Activated T-cell treated with anti-CD3 and anti-CD28 coated beads, Interleukin-2, amount 50 U/mL, for 72 hours (primary cell): Measurements from ENCODE around the gene UBE2N. TPM values are rescaled to one million over a fixed set of nuclear protein-coding genes. Genes with fewer than 3 reads are reported as not detected.
"Not testable (repeated sequence)": the region's sequence is repeated elsewhere in the genome, so short reads cannot be mapped to it uniquely, and the experiment has no call there.

Experiments used
- ATAC-seq, 2 donors: fragments of 150-1000 bp; cut with Tn5 transposase; replicated peaks in 1 of 2; 2 replicates each; pipeline ENCODE4 v1.10.0; 2021; ENCODE audit warnings: moderate library complexity in 2 of 2, mild to moderate bottlenecking in 1 of 2
- DNase-seq, 2 donors: peaks; one replicate each; pipeline ENCODE4 v3.0.0; 2021 to 2022; ENCODE audit warnings: mixed read lengths in 1 of 2
- H3K27ac Mint-ChIP-seq: one replicate; pipeline ENCODE4 v1.8.0; 2022; ENCODE audit warnings: mild to moderate bottlenecking, moderate library complexity, mixed read lengths
- H3K27me3 Mint-ChIP-seq: one replicate; pipeline ENCODE4 v1.8.0; 2022; ENCODE audit warnings: low read depth, mixed read lengths
- H3K36me3 Mint-ChIP-seq, 2 donors: one replicate each; pipeline ENCODE4 v1.8.0; 2022; ENCODE audit warnings: mixed read lengths in 2 of 2, mild to moderate bottlenecking in 1 of 2; ENCODE audit not compliant: insufficient read depth in 2 of 2
- H3K4me1 Mint-ChIP-seq: one replicate; pipeline ENCODE4 v1.8.0; 2022; ENCODE audit warnings: low read depth, mixed read lengths
- H3K4me3 Mint-ChIP-seq, 2 donors: one replicate each; pipeline ENCODE4 v1.8.0; 2022; ENCODE audit warnings: mild to moderate bottlenecking in 2 of 2, mixed read lengths in 2 of 2, moderate library complexity in 2 of 2
- H3K9me3 Mint-ChIP-seq, 2 donors: one replicate each; pipeline ENCODE4 v1.8.0; 2022; ENCODE audit warnings: mixed read lengths in 2 of 2
- total RNA-seq, 2 donors: library from RNA; stranded (reverse); gene quantifications; one replicate each; pipeline ENCODE4 v1.2.3, GENCODE V29; 2022

UBE2N gene
- total RNA-seq, 2 donors from 2014 or later = 116 to 125 TPM

DNA sequence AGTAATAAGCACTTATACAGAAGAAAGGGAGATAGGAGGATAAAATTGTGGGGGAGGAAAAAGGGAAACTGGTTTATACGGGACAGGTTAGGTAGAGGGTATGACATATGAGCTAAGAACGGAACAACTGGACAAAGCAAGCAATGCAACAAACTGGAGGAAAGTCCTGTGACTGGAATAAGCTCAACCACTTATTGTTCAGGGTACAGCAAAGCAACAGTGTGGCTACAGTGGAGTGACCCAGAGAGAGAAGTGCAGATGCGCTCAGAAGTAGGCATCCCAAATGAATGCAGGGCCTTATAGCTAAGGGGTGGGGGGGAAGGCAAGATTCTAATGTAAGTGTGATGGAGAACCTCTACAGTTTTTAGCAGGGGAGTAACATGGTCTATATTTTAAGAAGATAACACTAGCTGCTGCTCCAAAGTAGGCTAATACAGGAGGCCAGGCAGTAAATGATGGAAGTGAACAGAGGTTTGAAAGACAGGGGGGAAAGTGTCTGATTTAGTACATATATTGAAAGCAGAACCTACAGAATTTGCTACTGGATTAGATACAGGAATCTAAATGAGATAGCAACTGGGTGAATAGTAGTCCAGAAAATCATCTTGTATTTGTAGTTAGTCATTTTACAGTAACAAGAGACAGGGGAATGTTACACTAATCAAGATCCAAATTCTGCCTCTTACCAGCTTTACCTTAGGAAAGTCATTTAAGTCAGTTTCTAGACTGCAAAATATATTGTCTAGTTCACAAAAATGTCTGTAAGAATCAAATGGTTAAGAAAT lies 3.3 kb downstream of the UBE2N start:
- no peaks in the 10 kb centered on the region for H3K27me3 Mint-ChIP-seq
- ATAC-seq = no peak
- H3K27ac Mint-ChIP-seq = peak overlapping the region; percentile 98

DNA sequence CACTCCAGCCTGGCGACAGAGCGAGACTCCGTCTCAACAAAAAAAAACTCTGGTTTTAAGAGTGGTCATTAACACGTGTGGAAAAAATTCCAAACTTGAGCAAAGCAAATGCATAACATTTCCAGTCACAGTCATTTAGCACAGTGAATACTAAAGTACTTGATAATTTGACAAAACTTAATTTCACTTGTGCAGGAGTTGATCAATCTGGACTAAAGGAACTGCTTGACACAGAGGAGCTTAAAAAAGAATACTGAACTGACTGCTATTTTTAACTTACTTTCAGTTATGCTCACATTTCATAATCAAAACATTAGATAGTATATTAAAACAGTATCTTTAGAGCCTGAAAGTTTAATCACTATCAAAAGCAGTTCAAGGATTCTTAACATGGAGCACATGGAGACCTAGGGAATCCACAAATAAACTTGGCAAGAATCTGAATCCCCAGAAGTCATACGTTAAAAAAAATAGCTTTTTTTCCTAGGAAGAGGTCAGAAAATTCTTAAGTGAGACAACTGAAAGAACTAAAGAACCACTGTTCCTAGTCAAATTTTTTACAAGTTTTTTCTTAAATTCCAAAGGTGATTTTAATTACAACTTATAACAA lies 7.4 kb downstream of the UBE2N start:
- no peak overlapping the region for H3K4me3 Mint-ChIP-seq
- peaks cover 0 to 4% of the 10 kb centered on the region in 2 donors for H3K36me3 Mint-ChIP-seq
- no peak for DNase-seq
- no peaks in the 10 kb centered on the region for H3K27me3 Mint-ChIP-seq
- H3K9me3 Mint-ChIP-seq = no peaks in the 10 kb centered on the region
- H3K27ac Mint-ChIP-seq = no peak overlapping the region
- peaks cover 91% of the 10 kb centered on the region for H3K4me1 Mint-ChIP-seq
- ATAC-seq = no peak

More for the DNA sequence above, 3.3 kb downstream of the UBE2N start:
- Mint-ChIP-seq H3K4me3 (peak overlapping the region; percentile 94 to 99), H3K9me3 (no peaks in the 10 kb centered on the region), H3K36me3 (peaks cover 8 to 10% of the 10 kb centered on the region in 2 donors), H3K4me1 (peaks cover 82% of the 10 kb centered on the region)
- DNase-seq = no peak

DNA sequence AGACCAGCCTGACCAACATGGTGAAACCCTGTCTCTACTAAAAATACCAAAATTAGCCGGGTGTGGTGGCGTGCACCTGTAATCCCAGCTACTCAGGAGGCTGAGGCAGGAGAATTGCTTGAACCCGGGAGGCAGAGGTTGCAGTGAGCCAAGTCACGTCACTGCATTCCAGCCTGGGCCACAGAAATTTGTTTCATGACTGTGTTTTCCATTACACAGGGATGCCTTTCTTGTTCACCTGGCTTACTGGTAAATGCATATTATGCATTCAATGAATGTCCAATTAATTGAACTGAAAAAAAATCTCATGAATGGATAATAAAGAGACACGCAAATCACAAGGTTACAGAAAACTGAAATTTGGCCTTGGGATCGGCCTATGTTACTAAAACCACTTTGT lies 9.7 kb downstream of the UBE2N start:
- DNase-seq, H3K4me3 Mint-ChIP-seq, ATAC-seq, H3K27me3 Mint-ChIP-seq, H3K9me3 Mint-ChIP-seq, H3K36me3 Mint-ChIP-seq: not testable (repeated sequence)
- Mint-ChIP-seq H3K4me1 (peaks cover 91% of the 10 kb centered on the region), H3K27ac (peak overlapping the region; percentile 79)

DNA sequence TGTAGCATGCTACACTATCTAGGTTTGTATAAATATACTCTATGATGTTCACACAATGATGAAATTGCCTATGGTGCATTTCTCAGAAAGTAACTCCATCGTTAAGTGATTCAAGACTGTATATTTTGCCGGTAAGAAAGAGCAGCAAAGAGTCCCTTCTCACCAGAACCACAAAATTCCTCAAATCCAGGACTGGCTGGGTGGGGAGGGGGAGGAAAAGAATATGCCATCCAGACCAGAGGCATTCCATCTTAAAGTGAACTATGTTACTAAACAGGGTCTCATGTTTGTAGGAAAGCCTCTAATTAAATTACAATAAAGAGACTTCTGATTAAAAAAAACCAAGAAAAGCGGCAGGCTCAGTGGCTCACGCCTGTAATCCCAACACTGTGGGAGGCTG lies 11.5 kb downstream of the UBE2N start:
- H3K27me3 Mint-ChIP-seq = no peaks in the 10 kb centered on the region
- DNase-seq = no peak
- H3K9me3 Mint-ChIP-seq = no peaks in the 10 kb centered on the region
- ATAC-seq = no peak
- peak overlapping the region in 1 of 2 donors; percentile 23 for H3K4me3 Mint-ChIP-seq
- H3K4me1 Mint-ChIP-seq = peaks cover 91% of the 10 kb centered on the region
- H3K27ac Mint-ChIP-seq = peak overlapping the region; percentile 82
- peaks cover 0 to 4% of the 10 kb centered on the region in 2 donors for H3K36me3 Mint-ChIP-seq

DNA sequence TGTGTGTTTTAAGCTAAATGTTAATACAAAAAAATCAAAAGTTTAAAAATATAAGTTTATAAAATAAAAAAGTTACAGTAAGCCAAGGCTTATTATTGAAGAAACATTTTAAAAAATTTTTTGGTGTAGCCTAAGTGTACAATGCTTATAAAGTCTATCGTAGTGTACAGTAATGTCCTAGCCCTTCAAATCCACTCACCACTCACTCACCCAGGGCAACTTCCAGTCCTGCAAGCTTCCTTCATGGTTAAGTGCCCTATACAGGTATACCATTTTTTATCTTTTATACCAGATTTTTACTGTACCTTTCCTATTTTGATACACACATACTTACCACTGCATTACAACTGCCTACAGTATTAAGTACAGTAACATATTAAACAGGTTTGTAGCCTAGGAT lies 11.9 kb downstream of the UBE2N start:
- DNase-seq = no peak
- peak overlapping the region; percentile 82 for H3K27ac Mint-ChIP-seq
- peaks cover 0 to 4% of the 10 kb centered on the region in 2 donors for H3K36me3 Mint-ChIP-seq
- ATAC-seq = no peak
- H3K4me1 Mint-ChIP-seq = peaks cover 91% of the 10 kb centered on the region
- no peaks in the 10 kb centered on the region for H3K27me3 Mint-ChIP-seq
- H3K9me3 Mint-ChIP-seq = no peaks in the 10 kb centered on the region
- H3K4me3 Mint-ChIP-seq = peak overlapping the region in 1 of 2 donors; percentile 23

DNA sequence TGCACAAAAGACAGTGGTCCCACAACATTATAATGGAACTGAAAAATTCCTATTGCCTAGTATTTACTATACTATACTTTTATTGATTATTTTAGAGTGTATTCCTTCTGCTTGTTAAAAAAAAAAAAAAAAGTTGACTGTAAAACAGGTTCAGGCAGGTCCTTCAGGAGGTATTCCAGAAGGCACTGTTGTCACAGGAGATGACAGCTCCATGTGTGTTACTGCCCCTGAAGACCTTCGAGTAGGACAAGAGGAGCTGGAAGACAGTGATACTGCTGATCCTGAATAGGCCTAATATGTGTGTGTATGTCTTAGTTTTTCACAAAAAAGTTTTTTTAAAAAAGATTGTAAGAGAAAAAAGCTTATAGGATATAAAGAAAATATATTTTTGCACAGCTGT lies 12.3 kb downstream of the UBE2N start:
- Mint-ChIP-seq H3K4me1 (peaks cover 92% of the 10 kb centered on the region), H3K4me3 (no peak overlapping the region), H3K36me3 (peaks cover 0 to 4% of the 10 kb centered on the region in 2 donors), H3K27ac (peak overlapping the region; percentile 79), H3K27me3 (no peaks in the 10 kb centered on the region), H3K9me3 (no peaks in the 10 kb centered on the region)
- DNase-seq (no peak), ATAC-seq (no peak)

DNA sequence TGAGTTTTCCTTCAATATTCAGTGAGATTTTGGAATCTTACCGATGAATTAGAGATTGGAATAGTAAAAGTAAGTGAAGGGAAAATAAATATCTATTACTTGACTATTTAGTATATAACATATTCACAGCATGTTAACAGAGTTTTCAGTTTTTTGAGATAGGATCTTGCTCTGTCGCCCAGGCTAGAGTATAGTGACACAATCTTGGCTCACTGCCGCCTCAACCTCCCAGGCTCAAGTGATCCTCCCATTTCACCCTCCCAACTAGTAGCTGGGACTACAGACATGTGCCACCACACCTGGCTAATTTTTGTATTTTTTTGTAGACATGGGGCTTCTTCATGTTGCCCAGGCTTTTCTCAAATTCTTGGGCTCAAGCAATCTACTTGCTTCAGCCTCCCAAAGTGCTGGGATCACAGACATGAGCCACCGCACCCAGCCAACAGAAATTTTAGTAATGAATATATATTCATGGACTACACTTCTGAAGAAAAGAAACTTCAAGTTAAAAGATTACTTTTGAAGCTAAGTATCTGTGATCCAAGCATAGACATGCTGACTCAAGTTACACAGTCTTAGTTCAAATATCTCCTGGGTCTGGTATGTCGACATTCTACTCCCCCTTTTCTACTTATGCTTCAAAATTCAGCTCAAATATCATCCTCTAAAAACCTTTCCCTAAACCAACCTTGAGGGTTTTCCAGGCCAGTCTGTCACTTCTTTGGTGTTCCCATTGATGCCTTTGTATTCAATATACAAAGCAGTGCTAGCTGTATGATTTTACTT lies 13.8 kb downstream of the UBE2N start:
- Mint-ChIP-seq H3K27me3 (no peaks in the 10 kb centered on the region), H3K4me3 (peak overlapping the region; percentile 13 to 53), H3K9me3 (no peaks in the 10 kb centered on the region), H3K36me3 (peaks cover 0 to 4% of the 10 kb centered on the region in 2 donors), H3K4me1 (peaks cover 90% of the 10 kb centered on the region), H3K27ac (peak overlapping the region; percentile 48)
- ATAC-seq = no peak
- DNase-seq = no peak

DNA sequence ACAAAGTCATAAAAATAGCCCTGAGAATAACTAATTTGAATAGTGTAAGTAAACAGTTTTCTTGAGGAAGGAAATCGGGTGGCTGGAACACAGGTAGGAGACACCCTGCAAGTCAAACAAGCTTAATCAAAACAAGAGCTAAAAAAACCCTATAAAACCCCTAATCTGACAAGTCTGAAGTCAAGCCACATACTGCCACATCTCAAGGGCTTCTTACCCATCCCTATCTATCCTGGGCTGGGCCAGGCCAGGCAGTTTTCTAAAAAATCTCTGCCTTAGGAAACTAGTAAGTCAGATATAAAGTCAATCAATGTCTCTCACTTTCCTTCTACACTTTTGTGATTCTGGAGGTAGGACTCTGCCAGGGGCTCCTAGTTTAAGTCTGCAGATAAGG lies 15.3 kb downstream of the UBE2N start:
- H3K9me3 Mint-ChIP-seq = no peaks in the 10 kb centered on the region
- no peak for DNase-seq
- H3K4me3 Mint-ChIP-seq = peak overlapping the region; percentile 17 to 61
- H3K4me1 Mint-ChIP-seq = peaks cover 92% of the 10 kb centered on the region
- no peak overlapping the region for H3K27ac Mint-ChIP-seq
- no peaks in the 10 kb centered on the region for H3K27me3 Mint-ChIP-seq
- H3K36me3 Mint-ChIP-seq = no peaks in the 10 kb centered on the region
- ATAC-seq = peak; percentile 63 to 71

DNA sequence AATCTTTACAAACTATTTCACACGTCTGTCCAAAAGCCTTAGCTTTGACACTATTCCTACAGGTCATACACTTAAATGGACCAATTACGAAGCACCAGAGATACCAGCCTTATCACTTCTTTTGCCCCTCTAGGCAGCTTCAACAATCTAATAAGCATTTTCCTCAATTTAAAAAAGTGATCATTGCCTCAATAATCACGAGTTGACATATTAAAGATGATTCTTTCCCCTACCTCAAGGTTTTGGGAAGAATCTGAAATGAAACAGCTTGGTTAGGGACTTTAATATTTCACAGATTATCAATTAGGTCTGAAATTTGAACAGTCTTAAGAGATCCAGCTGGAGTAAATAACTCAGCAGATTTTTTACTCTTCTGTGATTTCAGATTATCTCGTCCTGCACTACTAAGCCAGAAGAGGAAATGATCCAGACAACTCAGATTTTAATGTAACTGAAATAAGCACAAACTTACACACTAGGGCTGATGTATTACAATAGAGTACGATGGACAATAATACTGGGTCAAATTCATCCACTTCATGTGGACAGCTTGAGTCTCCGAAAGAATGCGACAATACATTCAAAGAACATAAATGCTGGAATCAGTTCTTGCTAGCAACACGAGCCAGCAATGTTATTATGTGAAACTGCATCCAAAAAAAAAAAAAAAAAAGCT lies 15.9 kb downstream of the UBE2N start:
- H3K4me1 Mint-ChIP-seq = peaks cover 93% of the 10 kb centered on the region
- peak overlapping the region; percentile 44 for H3K27ac Mint-ChIP-seq
- H3K4me3 Mint-ChIP-seq = peak overlapping the region; percentile 17 to 61
- ATAC-seq (no peak), DNase-seq (no peak)
- no peaks in the 10 kb centered on the region for H3K9me3 Mint-ChIP-seq
- no peaks in the 10 kb centered on the region for H3K36me3 Mint-ChIP-seq
- no peaks in the 10 kb centered on the region for H3K27me3 Mint-ChIP-seq

DNA sequence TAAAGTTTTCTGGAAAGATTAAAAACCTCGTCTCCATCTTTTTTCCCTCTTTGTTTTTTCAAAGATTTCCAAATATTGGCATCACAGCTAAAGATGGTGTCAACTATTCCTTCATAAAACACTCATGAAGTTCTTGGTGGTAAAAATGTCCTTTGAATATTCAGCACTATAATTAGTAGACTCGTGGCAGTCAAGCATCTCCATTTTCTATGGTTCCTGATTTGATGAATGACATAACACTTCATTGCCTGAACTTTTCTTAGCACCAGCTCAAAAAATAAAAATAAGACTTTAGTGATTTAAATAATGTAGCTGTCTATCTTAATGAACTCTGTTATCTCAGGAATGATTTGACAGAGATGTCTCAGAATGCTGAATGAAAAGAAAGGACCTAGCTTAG lies 19.7 kb downstream of the UBE2N start:
- ATAC-seq = no peak
- Mint-ChIP-seq H3K9me3 (no peaks in the 10 kb centered on the region), H3K36me3 (no peaks in the 10 kb centered on the region)

DNA sequence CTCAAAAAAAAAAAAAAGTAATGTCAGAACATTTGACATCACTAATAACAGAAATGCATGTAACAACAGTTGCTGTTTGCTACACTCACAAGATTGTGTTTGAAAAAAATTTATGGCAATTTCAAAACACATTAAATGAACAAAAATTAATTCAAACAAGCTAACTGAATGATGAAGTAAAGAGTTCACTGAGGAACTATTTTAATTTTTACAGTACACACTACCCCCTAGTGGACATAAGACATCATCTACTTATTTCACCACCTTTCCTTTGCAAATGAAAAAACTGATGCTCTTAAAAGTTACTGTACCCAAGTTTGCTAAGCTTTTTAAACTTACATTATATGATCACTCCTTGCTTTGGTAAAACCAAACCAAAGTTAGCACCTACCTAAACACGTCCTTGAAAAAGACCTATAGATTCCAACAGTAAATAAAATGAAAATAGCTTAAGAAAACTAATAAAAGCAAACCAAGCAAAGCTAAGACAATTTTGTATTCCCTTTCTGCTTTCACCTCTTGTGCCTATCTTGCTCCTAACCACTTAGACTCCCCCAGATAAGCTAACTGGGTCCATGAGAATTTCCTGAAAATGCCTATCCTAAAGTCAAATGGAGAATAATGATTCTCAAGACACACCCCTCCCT lies 22.2 kb downstream of the UBE2N start:
- Mint-ChIP-seq H3K27ac (peak overlapping the region; percentile 85), H3K9me3 (no peaks in the 10 kb centered on the region), H3K4me3 (peak overlapping the region in 1 of 2 donors; percentile 88), H3K4me1 (peaks cover 90% of the 10 kb centered on the region), H3K27me3 (no peaks in the 10 kb centered on the region), H3K36me3 (peaks cover under 1 to 2% of the 10 kb centered on the region in 2 donors)
- DNase-seq (no peak), ATAC-seq (peak in 1 of 2 donors; percentile 28)

More for the DNA sequence above, 19.7 kb downstream of the UBE2N start:
- Mint-ChIP-seq H3K27ac (peak overlapping the region; percentile 17), H3K4me3 (peak overlapping the region in 1 of 2 donors; percentile 18), H3K27me3 (no peaks in the 10 kb centered on the region), H3K4me1 (peaks cover 90% of the 10 kb centered on the region)
- DNase-seq = no peak

DNA sequence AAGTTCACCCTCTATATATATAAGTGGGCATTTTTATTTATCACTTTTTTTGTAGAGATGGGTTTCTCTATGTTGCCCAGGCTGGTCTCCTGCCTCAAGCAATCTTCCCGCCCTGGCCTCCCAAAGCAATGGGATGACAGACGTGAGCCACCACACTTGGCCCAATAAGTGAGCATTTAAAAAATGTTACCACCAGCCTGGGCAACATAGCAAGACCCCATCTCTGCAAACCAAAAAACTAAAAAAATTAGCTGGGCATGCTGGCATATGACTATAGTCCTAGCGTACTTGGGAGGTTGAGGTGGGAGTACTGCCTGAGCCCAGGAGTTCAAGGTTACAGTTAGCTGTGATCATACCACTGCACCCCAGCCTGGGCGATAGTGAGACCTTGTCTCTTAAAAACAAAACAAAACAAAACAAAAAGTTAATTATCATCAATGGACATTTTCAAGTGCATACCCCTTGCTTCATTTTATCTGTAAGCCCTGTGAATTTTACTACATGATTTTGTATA lies 23.7 kb downstream of the UBE2N start:
- Mint-ChIP-seq H3K4me3 (no peak overlapping the region), H3K27ac (no peak overlapping the region), H3K27me3 (no peaks in the 10 kb centered on the region), H3K36me3 (peaks cover 2 to 5% of the 10 kb centered on the region in 2 donors), H3K4me1 (peaks cover 90% of the 10 kb centered on the region), H3K9me3 (no peaks in the 10 kb centered on the region)
- no peak for DNase-seq
- ATAC-seq = no peak
